SKM-1 treated with dmso at 0.1 percent for 144 hours (cell line): ENCODE data around the gene SEMA6A.

ENCODE experiments used
- DNase-seq: peaks from one replicate; lab custom pipeline; 2025; ENCODE audit not compliant: unreplicated experiment; lab: John Stamatoyannopoulos, UW

The SEMA6A gene

DNA sequence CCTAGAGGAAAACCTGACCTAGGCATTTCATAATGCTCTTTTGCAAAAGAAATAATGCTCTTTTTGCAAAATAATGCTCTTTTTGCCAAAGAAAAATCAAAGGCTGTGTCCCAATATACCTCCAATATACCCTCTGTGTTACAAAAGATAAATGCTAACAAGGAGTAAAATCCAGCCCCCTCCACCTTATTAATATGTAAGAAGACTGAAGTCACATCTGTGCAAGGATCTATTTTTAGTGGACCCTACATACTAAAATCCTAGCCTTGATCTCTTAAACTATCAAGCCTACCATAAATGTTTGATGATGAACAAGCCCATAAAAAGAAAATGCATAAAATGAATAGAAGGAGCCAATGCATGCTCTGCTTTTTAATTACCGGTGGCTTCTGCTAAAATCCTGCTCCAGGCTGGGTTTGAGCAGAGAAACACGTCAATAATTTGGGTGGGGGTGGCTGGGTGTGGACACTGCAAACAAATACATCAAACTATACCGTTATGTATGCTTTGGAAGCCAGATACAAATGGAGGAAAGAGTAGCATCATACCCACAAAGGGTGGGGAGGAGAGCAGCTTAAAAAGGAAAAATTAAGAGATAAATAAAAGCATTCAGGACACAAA lies 131.6 kb downstream of the SEMA6A start:
- DNase-seq, result no peak

DNA sequence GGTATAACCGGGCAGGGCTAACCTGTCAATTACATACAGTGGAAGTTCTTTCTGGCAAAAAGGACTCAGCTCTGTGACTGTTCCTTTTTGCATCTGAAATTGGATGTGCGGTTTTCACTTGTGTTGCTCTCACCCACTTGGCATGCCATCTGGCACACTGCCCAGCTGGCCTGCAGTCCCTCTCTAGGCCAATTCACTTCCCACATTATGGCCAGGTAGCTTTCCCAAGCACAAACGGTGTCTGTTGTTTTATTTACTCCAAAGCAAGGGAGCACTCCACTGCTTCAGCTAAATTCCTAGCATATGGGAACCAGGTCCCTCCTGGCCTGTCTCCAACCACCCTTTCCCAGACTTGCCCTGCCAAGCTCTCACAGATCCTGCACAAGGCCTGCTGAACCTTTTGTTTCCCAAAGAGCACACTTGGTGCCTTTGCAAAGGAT lies 132.5 kb downstream of the SEMA6A start:
- DNase-seq, result no peak

DNA sequence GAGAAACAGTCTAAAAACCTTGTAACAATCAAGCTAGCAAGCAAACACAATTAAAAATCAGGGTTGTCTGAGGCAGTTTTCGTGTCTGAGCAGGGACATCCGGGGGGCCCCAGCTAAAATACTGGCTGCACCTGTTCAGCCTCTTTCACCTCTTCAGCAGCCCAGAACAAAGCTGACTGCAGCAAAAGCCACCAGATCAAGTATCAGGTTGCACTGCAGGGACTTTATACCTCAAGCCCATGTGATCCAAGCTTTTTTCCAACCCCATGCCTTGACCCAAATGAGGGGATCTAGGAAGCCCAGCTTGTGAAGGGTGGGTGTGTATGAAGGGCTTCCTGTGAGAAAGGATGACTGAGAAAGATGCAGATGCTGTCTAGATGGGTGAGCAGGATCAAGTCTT lies 133.4 kb downstream of the SEMA6A start:
- DNase-seq, result no peak

DNA sequence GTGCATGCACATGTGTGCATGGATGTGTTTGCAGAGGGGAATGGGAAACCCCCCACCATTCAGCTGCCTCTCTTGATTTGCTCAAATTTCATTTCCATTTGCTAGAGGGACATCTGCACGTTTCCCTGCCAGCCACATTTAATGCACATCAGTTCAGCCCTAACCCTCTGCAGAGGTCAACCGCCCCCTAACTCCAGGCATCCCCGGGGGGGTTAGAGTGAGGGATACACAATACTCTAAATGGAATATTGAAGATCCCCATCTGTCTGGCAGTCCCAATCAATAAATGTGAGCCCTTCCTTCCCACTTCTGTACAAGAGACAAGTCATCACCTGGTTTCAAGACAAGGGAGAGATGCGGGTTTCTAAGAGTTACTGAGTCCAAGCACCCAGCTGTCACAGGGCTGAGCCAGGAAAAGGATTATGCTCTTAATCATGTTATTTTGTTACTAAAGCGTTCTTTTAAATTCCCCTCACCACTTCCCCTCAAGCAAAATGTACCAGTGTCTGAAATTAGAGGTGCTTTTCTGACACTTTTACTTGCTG lies 134.1 kb downstream of the SEMA6A start:
- DNase-seq, result no peak

DNA sequence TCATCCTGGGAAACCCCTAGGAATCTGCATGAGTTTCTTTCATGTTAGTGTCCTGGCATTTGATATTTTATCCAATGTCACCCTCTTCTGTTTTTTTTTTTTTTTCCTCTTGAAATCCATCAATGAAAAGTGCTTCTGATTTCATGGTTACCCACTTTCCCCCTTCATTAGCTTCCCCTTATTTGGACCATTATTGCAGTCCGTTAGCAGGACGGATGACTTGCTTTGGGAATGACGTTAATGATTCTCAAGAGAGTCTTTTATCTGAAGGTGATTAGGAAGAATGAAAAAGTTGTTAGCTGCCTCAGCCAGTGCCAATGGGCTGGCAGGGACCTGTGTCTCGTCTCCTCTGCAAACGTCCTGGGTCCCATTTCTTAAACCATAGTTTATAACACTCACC lies 134.7 kb downstream of the SEMA6A start:
- DNase-seq, result no peak

DNA sequence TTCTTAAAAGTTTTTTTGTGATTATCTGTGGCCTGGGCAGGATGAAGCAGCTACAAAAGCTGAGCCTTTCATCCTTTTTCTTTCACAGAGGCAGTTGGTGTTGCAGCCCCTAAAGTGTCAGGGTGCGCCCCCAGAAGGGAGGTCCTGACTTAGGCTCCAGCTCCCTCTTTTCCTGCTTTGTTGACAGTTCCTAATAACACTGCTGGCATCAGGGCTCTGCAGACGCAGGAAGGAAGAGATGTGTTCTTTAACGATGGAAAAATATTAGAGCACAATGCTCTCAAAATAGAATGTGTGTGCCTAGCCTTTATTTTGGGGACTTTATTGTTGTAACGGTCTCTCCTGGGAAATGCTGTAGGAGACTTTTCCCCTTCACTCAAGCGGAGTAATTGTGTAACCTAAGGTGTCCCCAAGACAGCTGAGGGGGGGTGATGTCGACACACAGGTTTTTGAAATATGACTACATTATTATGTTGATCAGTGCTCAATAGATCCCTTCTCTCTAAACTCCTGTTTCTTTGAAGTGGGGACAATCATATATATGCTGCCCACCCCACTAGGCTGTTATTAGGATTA lies 135.6 kb downstream of the SEMA6A start:
- DNase-seq, result no peak

DNA sequence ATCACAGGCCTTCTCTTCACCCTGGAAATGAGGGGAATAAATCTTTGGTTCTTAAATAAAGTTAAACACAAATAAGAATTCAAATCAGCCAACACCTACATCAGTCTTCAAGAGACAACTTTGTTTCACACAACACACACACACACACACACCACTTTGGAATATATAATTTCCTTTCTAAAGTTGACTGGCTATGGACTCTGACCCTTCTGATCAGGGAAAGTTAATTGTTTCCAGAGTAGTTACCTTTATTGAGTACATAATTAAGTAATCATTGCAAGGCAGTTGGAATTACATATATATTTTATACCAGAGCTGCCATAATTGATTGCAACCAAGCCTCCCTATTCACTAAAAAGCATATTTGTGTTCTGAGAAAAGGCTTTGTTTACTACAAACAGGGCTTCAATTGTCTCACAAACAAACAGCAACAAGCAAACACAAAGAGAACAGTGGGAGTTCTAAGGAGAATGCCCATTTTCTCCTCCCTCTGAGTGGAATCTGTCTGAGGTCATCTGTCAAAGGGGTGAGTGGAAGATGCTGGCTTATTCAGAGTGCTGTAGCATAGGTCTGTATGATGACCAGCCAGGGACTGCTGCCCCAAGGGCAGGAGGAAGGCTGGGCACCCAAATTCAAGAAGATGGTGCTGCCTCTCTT lies 136.6 kb downstream of the SEMA6A start:
- DNase-seq, result no peak

DNA sequence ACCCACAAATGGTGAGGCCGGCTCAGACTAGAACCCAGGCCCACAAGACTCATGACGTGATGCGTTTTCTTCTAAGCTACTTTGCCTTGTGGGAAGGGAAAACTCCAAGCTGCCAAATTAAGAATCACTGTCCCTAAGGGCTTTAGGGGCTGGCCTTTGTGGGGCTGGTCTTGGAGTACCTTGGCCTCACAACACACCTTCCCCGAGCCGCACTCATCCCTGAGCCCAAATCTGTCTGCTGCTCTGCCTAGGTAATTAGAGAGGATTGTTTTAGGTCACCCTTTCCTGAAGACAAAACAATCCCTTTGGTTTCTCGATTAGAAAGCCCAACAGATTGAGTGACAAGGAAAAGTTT lies 137.3 kb downstream of the SEMA6A start:
- no peak for DNase-seq

DNA sequence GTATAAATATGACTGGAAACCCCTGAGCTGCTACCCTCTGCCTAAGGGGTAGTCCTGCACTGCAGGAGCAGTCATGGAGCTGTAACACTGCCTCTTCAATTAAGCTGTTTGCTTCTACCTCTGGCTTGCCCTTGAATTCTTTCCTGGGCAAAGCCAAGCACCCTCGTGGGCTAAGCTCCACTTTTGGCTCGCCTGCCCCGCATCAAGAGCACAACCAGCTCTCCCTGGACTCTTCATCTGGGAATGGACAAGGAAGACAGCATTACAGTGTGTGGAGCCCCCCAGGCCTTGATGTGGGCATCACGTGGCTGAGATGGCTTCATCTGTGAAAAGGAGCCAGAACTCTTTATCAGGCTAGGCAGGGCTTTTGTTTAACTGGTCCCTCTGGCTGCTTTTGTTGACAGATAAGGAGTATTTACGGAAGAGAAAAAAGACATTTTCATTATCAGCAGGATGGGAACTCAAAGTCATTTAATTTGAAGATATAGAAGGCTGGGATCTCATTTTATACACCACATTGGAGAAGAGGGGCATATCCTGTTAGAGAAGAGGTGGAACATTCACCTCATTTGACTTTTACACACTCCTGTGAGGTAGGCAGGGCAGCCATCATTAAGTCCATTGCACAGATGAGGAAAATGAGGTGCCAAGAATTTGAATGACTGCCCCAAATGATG lies 137.8 kb downstream of the SEMA6A start:
- no peak for DNase-seq

DNA sequence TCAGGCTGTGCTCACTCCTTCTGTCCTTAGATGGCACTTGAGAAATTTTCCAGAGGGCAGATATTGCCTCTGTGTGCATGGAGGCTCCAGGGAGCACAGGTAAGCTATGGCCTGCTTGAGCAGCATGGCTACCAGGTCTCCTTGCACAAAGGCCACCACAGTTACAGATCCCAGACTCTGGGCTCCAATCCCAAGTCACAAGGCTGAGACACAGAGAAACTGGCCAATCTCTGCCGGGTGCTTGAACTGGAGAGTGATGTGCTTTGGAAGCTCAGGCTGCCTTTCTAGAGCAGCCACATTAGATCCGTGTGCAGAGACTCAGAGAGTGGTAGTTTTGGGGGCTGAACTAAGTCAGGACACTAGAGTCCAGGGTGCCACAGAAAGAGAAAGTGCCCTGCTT lies 145.7 kb downstream of the SEMA6A start:
- no peak for DNase-seq

DNA sequence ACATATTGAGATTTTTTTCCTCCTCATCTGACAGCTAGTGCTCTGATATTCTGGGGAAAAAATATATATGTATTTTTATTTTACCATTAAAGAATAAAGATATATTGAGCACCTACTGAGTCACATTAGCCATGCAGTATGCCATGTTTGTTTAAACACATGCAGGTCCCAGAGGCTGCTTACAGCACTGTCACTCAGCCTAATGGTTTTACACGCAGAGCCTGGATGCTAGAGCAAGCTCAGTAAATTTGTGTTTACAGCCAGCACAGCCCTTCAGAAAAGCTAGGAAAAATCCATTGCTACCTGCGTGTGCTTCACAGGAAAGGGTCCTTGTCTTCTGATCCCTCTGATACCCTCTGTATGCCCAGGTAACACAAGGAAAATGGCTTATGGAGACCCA lies 146.2 kb downstream of the SEMA6A start:
- no peak for DNase-seq

DNA sequence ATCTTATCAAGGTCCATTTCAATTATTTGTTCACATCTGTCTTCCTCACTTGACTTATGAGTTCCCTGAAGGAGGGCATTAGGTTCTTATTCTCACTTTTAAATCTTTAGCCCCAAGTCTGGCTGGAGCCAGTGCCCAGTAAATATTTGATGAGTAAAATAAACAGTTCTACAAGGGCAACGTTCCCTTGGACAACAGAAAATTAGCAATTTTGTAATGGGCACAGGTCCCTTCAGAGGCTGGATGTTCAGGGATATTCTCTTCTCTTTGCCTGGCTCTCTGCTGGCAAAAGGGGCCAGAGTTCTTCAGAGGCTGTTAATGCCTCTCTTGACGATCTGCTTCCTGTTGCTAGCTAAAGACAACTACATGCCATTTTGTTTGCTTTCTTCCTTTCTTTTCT lies 149.7 kb downstream of the SEMA6A start:
- no peak for DNase-seq

DNA sequence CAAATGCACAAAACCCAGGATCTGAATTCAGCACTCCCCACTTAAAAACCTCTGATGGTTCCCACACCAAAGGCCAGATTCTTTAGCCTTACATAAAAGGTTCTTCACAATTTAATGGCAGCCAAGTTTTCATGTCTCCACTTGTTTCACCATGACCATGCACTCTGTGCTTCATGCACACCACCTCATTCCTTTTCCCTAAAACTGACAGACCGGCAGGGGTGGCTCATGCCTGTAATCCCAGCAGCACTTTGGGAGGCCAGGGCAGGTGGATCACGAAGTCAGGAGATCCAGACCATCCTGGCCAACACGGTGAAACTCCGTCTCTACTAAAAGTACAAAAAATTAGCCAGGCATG lies 150.4 kb downstream of the SEMA6A start:
- no peak for DNase-seq

DNA sequence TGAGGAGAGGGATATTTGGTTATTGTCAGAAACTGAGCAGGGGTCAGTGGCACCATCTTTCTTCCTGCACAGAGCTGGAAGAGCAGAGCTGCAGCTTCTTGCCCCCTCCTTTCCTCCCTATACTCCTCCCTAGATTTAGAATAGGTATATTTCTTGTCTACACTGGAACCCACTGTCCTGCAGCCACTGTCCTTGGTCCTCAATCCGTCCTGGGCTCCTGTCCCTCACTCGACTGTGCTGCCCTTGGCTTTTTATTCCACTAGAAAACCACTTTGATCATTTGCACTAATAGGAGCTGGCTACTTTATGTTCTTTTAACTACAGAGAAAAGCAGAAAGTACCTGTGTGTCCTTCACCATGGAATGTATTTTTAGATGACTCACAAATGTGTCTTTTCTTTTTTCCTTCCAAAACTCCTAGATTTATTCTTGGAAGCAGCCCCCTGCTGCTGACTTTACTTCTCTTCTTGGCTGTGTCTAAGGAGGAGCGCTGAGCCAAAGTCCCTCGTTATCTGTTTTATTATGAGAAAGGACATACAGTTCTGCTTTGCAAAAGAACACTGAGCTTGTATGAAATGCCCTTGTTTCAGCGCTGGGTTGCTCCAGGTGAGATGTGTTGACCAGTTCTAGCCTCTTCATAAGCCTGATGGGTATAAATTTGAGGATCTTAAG lies 150.9 kb downstream of the SEMA6A start:
- no peak for DNase-seq

DNA sequence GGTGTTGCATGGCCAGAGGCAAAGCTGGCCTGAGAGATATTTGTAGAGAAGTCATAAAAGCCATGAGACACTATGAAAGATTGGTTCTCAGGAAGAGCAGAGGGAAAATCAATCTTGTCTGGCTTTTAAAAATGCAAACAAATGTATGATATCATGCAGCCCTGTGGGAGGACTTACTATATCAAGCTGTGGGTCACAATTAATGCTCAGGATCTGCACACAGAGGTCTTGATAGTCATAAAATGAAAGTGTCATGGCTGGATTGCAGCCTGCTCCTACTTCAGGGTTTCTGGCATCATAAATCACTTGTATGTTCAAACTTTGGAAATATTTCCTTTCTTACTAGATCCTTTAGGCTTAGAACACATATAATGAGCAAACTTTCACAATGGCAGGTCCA lies 151.5 kb downstream of the SEMA6A start:
- DNase-seq, result no peak

DNA sequence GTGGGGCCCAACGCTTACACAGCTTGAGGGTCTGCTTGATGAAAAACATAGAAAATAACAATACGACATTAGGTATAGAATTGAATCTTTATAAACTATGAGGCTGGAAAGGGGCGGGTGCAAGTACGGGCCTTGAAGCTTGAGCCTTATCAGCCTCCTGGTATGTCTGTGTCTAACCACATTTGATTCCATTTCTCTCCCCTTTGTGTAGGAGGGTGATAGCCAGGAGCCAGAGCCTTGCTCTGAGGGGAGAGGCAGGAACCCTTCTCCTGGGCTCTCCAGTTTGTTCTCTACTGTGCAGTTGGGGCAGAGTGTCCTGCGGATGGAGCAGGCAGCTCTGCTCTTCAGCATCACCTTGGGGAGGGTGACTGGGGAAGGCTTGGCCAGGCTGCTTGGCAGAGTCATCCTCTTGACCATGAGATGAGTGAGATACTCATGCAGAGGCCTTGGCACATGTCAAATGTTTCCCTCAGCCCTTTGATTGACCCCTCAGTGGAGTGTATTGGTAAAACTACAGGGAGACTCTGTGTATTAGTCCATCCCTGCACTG lies 153.5 kb downstream of the SEMA6A start:
- DNase-seq, result no peak

DNA sequence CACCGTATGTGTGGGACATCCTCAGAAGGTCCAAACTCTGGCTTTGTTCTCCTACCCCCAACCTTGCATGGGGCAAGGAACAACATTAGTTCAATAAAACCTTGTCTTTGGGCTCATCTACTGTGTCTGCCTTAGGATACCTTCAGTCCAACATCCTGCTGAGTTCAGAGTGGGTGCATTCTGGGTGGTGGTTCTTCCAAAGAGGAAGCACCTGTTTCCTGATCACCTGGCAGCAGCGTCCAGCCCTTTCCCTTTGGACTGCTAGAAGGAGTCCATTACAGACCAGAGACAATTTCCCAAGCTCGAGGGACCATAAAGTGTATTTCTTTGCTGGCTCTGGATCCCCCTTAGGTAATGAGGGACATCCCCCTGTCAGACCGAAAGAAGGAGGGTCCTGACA lies 154.1 kb downstream of the SEMA6A start:
- DNase-seq, result no peak

DNA sequence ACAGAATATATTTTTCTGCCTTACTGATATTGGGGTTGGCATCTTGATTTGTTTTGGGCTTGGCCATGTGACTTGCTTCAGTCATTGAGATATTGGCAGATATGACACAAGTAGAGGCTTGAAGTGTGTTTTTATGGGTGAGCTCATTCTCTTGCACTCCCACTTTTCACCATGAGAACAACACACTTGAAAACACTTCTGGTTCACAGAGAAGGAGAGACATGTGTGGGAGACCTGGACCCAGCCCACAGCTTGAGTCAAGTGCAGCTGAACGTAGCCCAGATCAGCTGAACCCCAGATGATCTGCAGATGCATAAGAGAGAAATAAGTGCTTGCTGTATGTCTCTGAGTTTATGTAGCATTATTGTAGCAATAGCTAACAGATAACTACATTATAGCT lies 155.4 kb downstream of the SEMA6A start:
- DNase-seq, result no peak

DNA sequence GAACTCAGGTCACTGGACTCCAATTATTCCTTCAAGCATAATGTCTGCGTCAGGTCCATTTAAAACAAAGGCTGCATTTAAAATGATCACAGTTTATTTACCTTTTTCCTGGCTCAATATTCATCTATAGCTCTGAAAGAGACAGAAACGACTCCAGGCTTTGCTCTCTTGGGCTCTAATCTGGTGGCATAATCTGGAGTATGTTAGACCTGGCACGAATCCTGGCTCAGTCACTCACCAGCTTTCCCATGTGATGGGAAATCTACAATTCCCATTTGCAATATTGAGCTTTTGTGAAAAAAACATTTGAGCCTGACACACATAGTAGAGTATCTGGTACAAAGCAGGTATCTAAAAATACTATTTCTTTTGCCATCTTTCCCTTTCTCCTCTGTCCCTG lies 155.8 kb downstream of the SEMA6A start:
- no peak for DNase-seq

DNA sequence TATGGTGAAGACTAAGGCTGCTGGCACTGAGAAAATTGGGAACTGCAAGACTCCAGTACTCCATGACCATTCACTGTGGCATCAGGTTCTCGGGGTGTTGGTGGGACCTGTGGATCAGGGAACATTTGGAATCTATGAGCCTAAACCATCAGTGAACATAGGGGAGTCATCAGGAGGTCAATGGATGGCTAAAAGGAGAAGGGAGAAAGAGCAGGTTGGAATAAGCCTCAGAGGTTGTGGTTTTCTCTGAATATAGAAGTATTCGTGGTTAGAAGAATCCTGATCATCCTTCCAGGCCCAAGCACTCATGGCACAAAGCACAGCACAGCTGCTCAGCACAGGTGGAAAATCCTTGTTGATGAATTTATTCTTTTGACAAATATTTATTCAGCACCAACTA lies 156.6 kb downstream of the SEMA6A start:
- DNase-seq, result no peak

DNA sequence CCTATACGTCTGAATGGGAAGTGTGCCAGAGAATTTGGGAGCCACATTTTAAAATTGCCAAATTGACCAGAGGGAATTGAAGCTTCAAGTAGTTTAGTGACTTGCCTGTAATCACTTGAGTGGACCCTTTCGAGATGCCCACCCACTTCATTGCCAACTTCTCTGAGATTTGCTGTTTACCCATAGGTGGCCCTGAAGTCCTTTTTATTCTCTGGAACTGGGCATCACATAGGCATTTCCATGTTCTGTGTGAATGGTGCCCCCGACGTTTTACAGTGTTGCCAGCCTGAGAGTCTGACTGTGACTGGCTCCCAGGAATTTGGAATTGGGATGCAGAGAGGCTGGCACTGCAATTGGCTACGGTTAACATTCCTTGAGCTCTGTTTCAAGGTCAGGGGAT lies 158.6 kb downstream of the SEMA6A start:
- no peak for DNase-seq
